Endometrial microvascular endothelial cells (primary cell): Measurements from ENCODE around the gene RAPGEF2. TPM values are rescaled to one million over a fixed set of nuclear protein-coding genes. Genes with fewer than 3 reads are reported as not detected.
"Not testable (repeated sequence)": the region's sequence is repeated elsewhere in the genome, so short reads cannot be mapped to it uniquely, and the experiment has no call there.

Experiments used
- in situ Hi-C: cut with HindIII; loops from 2 replicates; pipeline ENCODE4 v1.10.0; 2017; ENCODE audit warnings: low sequenced_read_pairs, low pct_unique_long_range_greater_than_20kb; ENCODE audit errors: inconsistent ontology term
- total RNA-seq: library from RNA; depleted of rRNA; stranded (reverse); fragments of >200 nt; gene quantifications from one replicate; pipeline ENCODE4 v1.2.3, GENCODE V29; 2015; ENCODE audit errors: inconsistent ontology term

The RAPGEF2 gene
- total RNA-seq, 1 donor from 2014 or later = 43.6 TPM

GRCh38 chr4:159151689-159152088 lies 48.8 kb downstream of the RAPGEF2 start:
- in situ Hi-C loops = loop anchor here (10.0 kb wide), 1 partner anchor 47 kb away; the partner anchor contains the start of gene RAPGEF2

GRCh38 chr4:159152181-159152580 lies 49.3 kb downstream of the RAPGEF2 start:
- in situ Hi-C loops = loop anchor here (10.0 kb wide), 1 partner anchor 47 kb away; the partner anchor contains the start of gene RAPGEF2

- in situ Hi-C loops = loop anchor here (10.0 kb wide), 1 partner anchor 49 kb away; the partner anchor contains the start of gene RAPGEF2
Observed at GRCh38 chr4:159153669-159154068, 50.8 kb downstream of the RAPGEF2 start.

- in situ Hi-C loops = loop anchor here (10.0 kb wide), 1 partner anchor 50 kb away; the partner anchor contains the start of gene RAPGEF2
Observed at GRCh38 chr4:159155119-159155518, 52.2 kb downstream of the RAPGEF2 start.

- in situ Hi-C loops = loop anchor here (10.0 kb wide), 1 partner anchor 53 kb away; the partner anchor contains the start of gene RAPGEF2
Observed at GRCh38 chr4:159158083-159158617, 55.3 kb downstream of the RAPGEF2 start.

- in situ Hi-C loops = loop anchor here (10.0 kb wide), 1 partner anchor 54 kb away; the partner anchor contains the start of gene RAPGEF2
Observed at GRCh38 chr4:159158985-159159384, 56.1 kb downstream of the RAPGEF2 start.

GRCh38 chr4:159159611-159160010 lies 56.7 kb downstream of the RAPGEF2 start:
- in situ Hi-C loops = loop anchor here (10.0 kb wide), 1 partner anchor 55 kb away; the partner anchor contains the start of gene RAPGEF2

- in situ Hi-C loops = no loop called here
Observed at GRCh38 chr4:159160242-159160641, 57.4 kb downstream of the RAPGEF2 start.

GRCh38 chr4:159161436-159161835 lies 58.6 kb downstream of the RAPGEF2 start:
- in situ Hi-C loops = not testable (repeated sequence)

GRCh38 chr4:159162576-159162975 lies 59.7 kb downstream of the RAPGEF2 start:
- in situ Hi-C loops = no loop called here

GRCh38 chr4:159163521-159163920 lies 60.6 kb downstream of the RAPGEF2 start:
- in situ Hi-C loops = no loop called here

- in situ Hi-C loops = no loop called here
Observed at GRCh38 chr4:159169404-159170302, 66.8 kb downstream of the RAPGEF2 start.

GRCh38 chr4:159171287-159171686 lies 68.4 kb downstream of the RAPGEF2 start:
- in situ Hi-C loops = no loop called here

- in situ Hi-C loops = no loop called here
Observed at GRCh38 chr4:159173886-159174285, 71.0 kb downstream of the RAPGEF2 start.

- in situ Hi-C loops = no loop called here
Observed at GRCh38 chr4:159174645-159175084, 71.8 kb downstream of the RAPGEF2 start.

- in situ Hi-C loops = no loop called here
Observed at GRCh38 chr4:159175085-159175988, 72.5 kb downstream of the RAPGEF2 start.

GRCh38 chr4:159175989-159176375 lies 73.1 kb downstream of the RAPGEF2 start:
- in situ Hi-C loops = no loop called here

- in situ Hi-C loops = no loop called here
Observed at GRCh38 chr4:159177265-159178150, 74.6 kb downstream of the RAPGEF2 start.
